K562 (cell line): ENCODE measurements around the gene AP3B2. TPM values are rescaled to one million over a fixed set of nuclear protein-coding genes. Genes with fewer than 3 reads are reported as not detected.

Experiments used
- ATAC-seq: fragments of 200-7000 bp; cut with Tn5 transposase; 3 replicates; pipeline ENCODE4 v1.9.1; 2020; ENCODE audit warnings: moderate library complexity
- Bru-seq: library from RNA; stranded (reverse); fragments of 400-500 nt; gene quantifications from one replicate; lab custom pipeline; 2021; lab: Mats Ljungman, UMichigan
- BruChase-seq, 2 experiments: library from RNA; stranded (reverse); fragments of 400-500 nt; gene quantifications; one replicate each; lab custom pipeline; 2021; lab: Mats Ljungman, UMichigan
- BruUV-seq: library from RNA; stranded (reverse); fragments of 400-500 nt; replicated peaks from 2 replicates; lab custom pipeline; 2021; lab: Mats Ljungman, UMichigan
- CTCF ChIA-PET: fragments of 300-600 bp; formaldehyde crosslinking; extraction: SDS; loops from one replicate; lab custom pipeline; 2021; ENCODE audit warnings: low intra/inter-chr PET ratio; lab: Yijun Ruan, JAX
- POLR2A ChIA-PET: fragments of 300-600, 350-650 bp; sonication (Branson Sonifier 250); formaldehyde crosslinking; extraction: SDS; loops from one replicate; lab custom pipeline; 2021; ENCODE audit warnings: antibody characterized with exemption, inconsistent platforms; lab: Yijun Ruan, JAX
- DNase-seq, 4 experiments: peaks; one replicate each; pipeline versions ENCODE4 v3.0.0 to v3.0.0-alpha.2; 2011 to 2018; ENCODE audit warnings: low spot score in 3 of 4, mixed read lengths in 3 of 4; ENCODE audit errors: extremely low read depth in 1 of 4
- FAIRE-seq: peaks from 2 replicates; lab custom pipeline; 2011; peaks lifted over from hg19 to GRCh38; lab: Jason Lieb, UNC
- H2AFZ ChIP-seq: 2 replicates; pipeline ENCODE4 v1.6.0; 2011; ENCODE audit warnings: low read depth, low read length, control low read depth, inconsistent platforms
- H3K27ac ChIP-seq: fragments of 200-600 bp; 3 replicates; pipeline ENCODE4 v1.8.0; 2011; ENCODE audit warnings: low read depth, mild to moderate bottlenecking, control low read depth, inconsistent platforms, low read length, moderate library complexity, mixed read lengths; ENCODE audit errors: extremely low read depth
- H3K27me3 ChIP-seq, 2 experiments: fragments of 300-600 bp in 1 of 2; 2 replicates in 1 of 2; 3 replicates in 1 of 2; pipeline versions ENCODE4 v1.6.0 to v1.8.0; 2011; ENCODE audit warnings: inconsistent platforms in 2 of 2, low read length in 2 of 2, mild to moderate bottlenecking in 1 of 2, mixed read lengths in 1 of 2, moderate library complexity in 1 of 2; ENCODE audit not compliant: control insufficient read depth in 2 of 2, insufficient read depth in 2 of 2
- H3K36me3 ChIP-seq: fragments of 300-600 bp; 3 replicates; pipeline ENCODE4 v1.8.0; 2011; ENCODE audit warnings: mild to moderate bottlenecking, low read length, inconsistent platforms; ENCODE audit not compliant: control insufficient read depth, insufficient read depth
- H3K4me1 ChIP-seq, 2 experiments: fragments of 200-600 bp in 1 of 2; replicated peaks in 1 of 2; 2 replicates in 1 of 2; 3 replicates in 1 of 2; pipeline versions ENCODE4 v1.5.1 to v1.8.0; 2011; ENCODE audit warnings: inconsistent platforms in 2 of 2, low read length in 2 of 2, mild to moderate bottlenecking in 1 of 2, mixed read lengths in 1 of 2, moderate library complexity in 1 of 2; ENCODE audit not compliant: control insufficient read depth in 2 of 2, insufficient read depth in 2 of 2
- H3K4me2 ChIP-seq: 2 replicates; pipeline ENCODE4 v1.6.1; 2011; ENCODE audit warnings: low read length, control low read depth, inconsistent platforms, mixed read lengths; ENCODE audit not compliant: insufficient read depth
- H3K4me3 ChIP-seq: fragments of 200-600 bp; sonication (generic), shearing (Covaris generic); 2 replicates; pipeline ENCODE4 v1.5.1; 2016; ENCODE audit warnings: control low read depth, inconsistent platforms
- H3K79me2 ChIP-seq: fragments of 200-600 bp; 3 replicates; pipeline ENCODE4 v1.8.0; 2011; ENCODE audit warnings: low read length, inconsistent platforms; ENCODE audit not compliant: control insufficient read depth, insufficient read depth
- H3K9ac ChIP-seq, 2 experiments: 2 replicates each; pipeline versions ENCODE4 v1.6.0 to v1.6.1; 2011; ENCODE audit warnings: low read depth in 2 of 2, low read length in 2 of 2, control low read depth in 1 of 2, inconsistent platforms in 1 of 2, mild to moderate bottlenecking in 1 of 2, mixed read lengths in 1 of 2; ENCODE audit not compliant: insufficient read depth in 1 of 2
- H3K9me1 ChIP-seq: one replicate; pipeline ENCODE4 v1.6.0; 2011; ENCODE audit warnings: inconsistent platforms, mild to moderate bottlenecking, low read length, moderate library complexity; ENCODE audit not compliant: control insufficient read depth, insufficient read depth
- H3K9me3 ChIP-seq: replicated peaks from 2 replicates; pipeline ENCODE4 v1.5.1; 2011; ENCODE audit warnings: low read depth, low read length, inconsistent platforms; ENCODE audit not compliant: control insufficient read depth, insufficient read depth
- H4K20me1 ChIP-seq: replicated peaks from 2 replicates; pipeline ENCODE4 v1.6.1; 2011; ENCODE audit warnings: low read length, inconsistent platforms, mixed read lengths; ENCODE audit not compliant: control insufficient read depth, insufficient read depth
- CBX2 ChIP-seq: fragments of 200-600 bp; sonication (generic); IDR thresholded peaks from one replicate; pipeline ENCODE4 v1.6.1; 2012; ENCODE audit warnings: mild to moderate bottlenecking, low read length, inconsistent platforms; ENCODE audit not compliant: insufficient read depth, poor library complexity, severe bottlenecking
- FOXP1 ChIP-seq: sonication (generic); formaldehyde crosslinking; IDR thresholded peaks from 2 replicates; pipeline ENCODE4 v1.8.0; 2022; ENCODE audit warnings: mild to moderate bottlenecking, missing genetic modification reagents
- ILK ChIP-seq: fragments of 450-650 bp; IDR thresholded peaks from 2 replicates; pipeline ENCODE4 v1.6.1; 2016; ENCODE audit warnings: missing genetic modification characterization, low read depth, mild to moderate bottlenecking, missing compliant biosample characterization, moderate library complexity, borderline replicate concordance
- MYNN ChIP-seq, 2 experiments: sonication (generic); formaldehyde crosslinking in 1 of 2; IDR thresholded peaks; 2 replicates each; pipeline versions ENCODE4 v1.5.0 to v1.6.1; 2016 to 2020; ENCODE audit warnings: antibody characterized with exemption in 1 of 2, missing genetic modification reagents in 1 of 2
- NONO ChIP-seq, 2 experiments: fragments of 200-400 bp in 1 of 2; fragments of 450-650 bp in 1 of 2; formaldehyde crosslinking in 1 of 2; IDR thresholded peaks; 2 replicates each; pipeline ENCODE4 v1.6.1; 2017; ENCODE audit warnings: low read depth in 2 of 2, mild to moderate bottlenecking in 2 of 2, moderate library complexity in 2 of 2, low read length in 1 of 2
- RBFOX2 ChIP-seq: fragments of 200-400 bp; formaldehyde crosslinking; IDR thresholded peaks from 2 replicates; pipeline ENCODE4 v1.6.1; 2017; ENCODE audit warnings: low read depth, mild to moderate bottlenecking, low read length, moderate library complexity
- ZBTB33 ChIP-seq: sonication (generic); formaldehyde crosslinking; IDR thresholded peaks from 2 replicates; pipeline ENCODE4 v1.8.1; 2023; ENCODE audit warnings: mild to moderate bottlenecking, missing genetic modification reagents
- ZBTB9 ChIP-seq: fragments of 450-650 bp; formaldehyde crosslinking; IDR thresholded peaks from 2 replicates; pipeline ENCODE4 v1.4.0; 2020; ENCODE audit warnings: mild to moderate bottlenecking, moderate library complexity
- WGBS: fragments of 100-300 bp; shearing (Covaris generic); methylation state at CpG from one replicate; pipeline ENCODE4 v1.1.6; 2016; ENCODE audit warnings: low coverage, mixed read lengths; ENCODE audit not compliant: insufficient coverage; ENCODE audit errors: missing lambda C conversion rate; 5-methylcytosine and 5-hydroxymethylcytosine counted together
- in situ Hi-C: fragments of 300-500 bp; cut with MboI; formaldehyde crosslinking; loops from 4 replicates; pipeline ENCODE4 v1.15.0; 2018; ENCODE audit warnings: inconsistent platforms, mixed read lengths
- intact Hi-C: fragments of 100-400 bp; cut with micrococcal nuclease; formaldehyde crosslinking; loops from 2 replicates; pipeline ENCODE4 v1.14.2; 2022
- long read RNA-seq, 3 experiments: library from polyadenylated mRNA in 2 of 3; library from RNA in 1 of 3; unstranded in 2 of 3; stranded (forward) in 1 of 3; transcript quantifications; one replicate each; pipeline ENCODE4 v2.0.0, GENCODE V29; 2019 to 2022
- polyA minus RNA-seq, 3 experiments: library from RNA; depleted of rRNA, polyadenylated mRNA; stranded (reverse); fragments of >200 nt; gene quantifications; 2 replicates each; pipeline ENCODE4 v1.2.3, GENCODE V29; 2011
- polyA plus RNA-seq, 8 experiments: library from polyadenylated mRNA; depleted of rRNA in 4 of 8; stranded (reverse) in 5 of 8; unstranded in 3 of 8; fragments of >200 nt; fragmentation: Nextera tagmentation in 2 of 8; fragmentation: Illumina TruSeq in 1 of 8; extraction: Ambion mirVana in 2 of 8; extraction: Trizol in 1 of 8; gene quantifications; 2 replicates each; pipeline versions ENCODE4 v1.2.1 to v1.2.3, GENCODE V29; 2011 to 2014; ENCODE audit warnings: inconsistent platforms in 1 of 8, missing spikeins in 1 of 8
- total RNA-seq, 7 experiments: library from RNA; depleted of rRNA in 6 of 7; stranded (reverse); fragments of >200 nt in 6 of 7; fragmentation: Illumina TruSeq in 2 of 7; extraction: Trizol in 2 of 7; gene quantifications; 2 replicates each; pipeline versions ENCODE4 v1.2.1 to v1.2.3, GENCODE V29; 2011 to 2021; ENCODE audit warnings: low replicate concordance in 1 of 7
- TF ChIP-seq, protein P1 (sequence below), 2 experiments: fragments of 450-650 bp; conservative IDR thresholded peaks; 2 replicates each; pipeline ENCODE4 v1.6.1; 2017; ENCODE audit warnings: mild to moderate bottlenecking in 2 of 2, moderate library complexity in 2 of 2

The AP3B2 gene
- 0.88 and 1.1 TPM in 2 replicates for total RNA-seq (2011; cell fraction: chromatin; rRNA removed; ENCODE audit: low replicate concordance)
- total RNA-seq (2011; cell fraction: nucleolus; rRNA removed) = 0.33 and 0.66 TPM in 2 replicates
- 0.22 and 0.84 TPM in 2 replicates for total RNA-seq (2011; cell fraction: nucleoplasm; rRNA removed)
- 0.09 TPM in 1 of 2 replicates, not detected in the other for total RNA-seq (2014; rRNA removed)
- total RNA-seq (2014; rRNA removed; fragmentation: Illumina TruSeq; extraction: Trizol) = 0.04 and 0.19 TPM in 2 replicates
- total RNA-seq (2015; rRNA removed; fragmentation: Illumina TruSeq; extraction: Trizol) = not detected in 2 replicates
- total RNA-seq (2021) = 0.18 TPM in 1 of 2 replicates, not detected in the other
- polyA plus RNA-seq (2011; rRNA removed) = 0.15 and 0.46 TPM in 2 replicates
- polyA plus RNA-seq (2011; cell fraction: cytosol; rRNA removed) = 0.27 and 0.41 TPM in 2 replicates
- 1.2 and 1.4 TPM in 2 replicates for polyA plus RNA-seq (2011; cell fraction: nucleus; rRNA removed)
- polyA plus RNA-seq (2012) = 0.27 and 0.73 TPM in 2 replicates
- 0.13 and 0.14 TPM in 2 replicates for polyA plus RNA-seq (2014; fragmentation: Illumina TruSeq; extraction: Trizol)
- polyA plus RNA-seq (2014; fragmentation: Nextera tagmentation; extraction: Ambion mirVana) = under 1 TPM; 0.10 to 0.11 TPM
- 0.03 and 0.04 TPM in 2 replicates for polyA plus RNA-seq (2014; rRNA removed)
- polyA minus RNA-seq (2011; rRNA and poly(A)+ RNA removed) = 0.21 TPM in 1 of 2 replicates, not detected in the other
- not detected in 2 replicates for polyA minus RNA-seq (2011; cell fraction: cytosol; rRNA and poly(A)+ RNA removed)
- 0.22 TPM in 1 of 2 replicates, not detected in the other for polyA minus RNA-seq (2011; cell fraction: nucleus; rRNA and poly(A)+ RNA removed)
- Bru-seq, nascent RNA = percentile 21 among the genes with signal in this experiment
- BruChase-seq, experiment 1, labeled RNA remaining after a 2-hour chase = percentile 10 among the genes with signal in this experiment
- BruChase-seq, experiment 2, labeled RNA remaining after a 6-hour chase = percentile 17 among the genes with signal in this experiment
- long read RNA-seq, experiment 1 = 0 reads
- long read RNA-seq, experiment 2, partial matches to known transcripts = 0 of 2 reads
- long read RNA-seq, experiment 2, other reads (novel, unspliced or antisense) = 2 of 2 reads
- long read RNA-seq, experiment 3 = 0 reads

- WGBS = 0% methylated on average over 27 of the region's 95 CpGs
- TF ChIP-seq ZBTB33 (CRISPR knock-in tag) (peak; percentile 45; the same call in 1 of the 2 replicates), FOXP1 (CRISPR knock-in tag) (peak; percentile 50; the same call in 1 of the 2 replicates), RBFOX2 (0 out of 2 replicates have a peak, but pooled peaks have one; percentile 47), CBX2 (no peak), ZBTB9 (CRISPR knock-in tag) (peak; percentile 84), ILK (tag) (no peak), NONO (IDR thresholded peaks at IDR 0.05; ENCODE audit: low read depth in 2 of 2, low read length in 1 of 2) (peak in 1 of 2 experiments; percentile 58; a peak in 1 of 4 replicates), MYNN (IDR thresholded peaks at IDR 0.05) (no peak), MYNN (CRISPR knock-in tag; IDR thresholded peaks at IDR 0.05) (no peak)
- TF ChIP-seq, protein P1, sequence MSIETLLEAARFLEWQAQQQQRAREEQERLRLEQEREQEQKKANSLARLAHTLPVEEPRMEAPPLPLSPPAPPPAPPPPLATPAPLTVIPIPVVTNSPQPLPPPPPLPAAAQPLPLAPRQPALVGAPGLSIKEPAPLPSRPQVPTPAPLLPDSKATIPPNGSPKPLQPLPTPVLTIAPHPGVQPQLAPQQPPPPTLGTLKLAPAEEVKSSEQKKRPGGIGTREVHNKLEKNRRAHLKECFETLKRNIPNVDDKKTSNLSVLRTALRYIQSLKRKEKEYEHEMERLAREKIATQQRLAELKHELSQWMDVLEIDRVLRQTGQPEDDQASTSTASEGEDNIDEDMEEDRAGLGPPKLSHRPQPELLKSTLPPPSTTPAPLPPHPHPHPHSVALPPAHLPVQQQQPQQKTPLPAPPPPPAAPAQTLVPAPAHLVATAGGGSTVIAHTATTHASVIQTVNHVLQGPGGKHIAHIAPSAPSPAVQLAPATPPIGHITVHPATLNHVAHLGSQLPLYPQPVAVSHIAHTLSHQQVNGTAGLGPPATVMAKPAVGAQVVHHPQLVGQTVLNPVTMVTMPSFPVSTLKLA (conservative IDR thresholded peaks at IDR 0.05) = peak; percentile 19 to 75; a peak in 2 of 4 replicates
These were observed at the start of gene AP3B2 for GRCh38 chr15:82709421-82710207. Gene AP3B2 (minus strand): TSS chr15:82709875. CDS start chr15:82709706, 169 bp downstream.

More at GRCh38 chr15:82709421-82710207, at the start of gene AP3B2:
- no peaks in the 10 kb centered on the region for H3K36me3 ChIP-seq
- peak within 1 kb of the TSS; percentile 77 for H2AFZ ChIP-seq
- H3K27ac ChIP-seq = no peak within 1 kb of the TSS
- FAIRE-seq = peak; percentile 42
- intact Hi-C loops (no loop called here), in situ Hi-C loops (no loop called here)
- peak within 1 kb of the TSS; percentile 78 for H3K4me2 ChIP-seq
- H3K4me3 ChIP-seq = peak within 1 kb of the TSS; percentile 74
- peak; percentile 82 to 94 (median 92) for DNase-seq
- H3K27me3 ChIP-seq = peaks cover 0 to 40% of the 10 kb centered on the region in 2 experiments; a peak in 4 of 5 replicates
- H3K9me3 ChIP-seq = no peaks in the 10 kb centered on the region
- peaks cover 5% of the 10 kb centered on the region for H4K20me1 ChIP-seq
- H3K9ac ChIP-seq = peak within 1 kb of the TSS in 1 of 2 experiments; percentile 76; a peak in 2 of 4 replicates
- peaks cover 0 to 20% of the 10 kb centered on the region in 2 experiments; a peak in 3 of 5 replicates for H3K4me1 ChIP-seq
- no peaks in the 10 kb centered on the region for H3K79me2 ChIP-seq
- CTCF ChIA-PET = no interaction called here
- POLR2A ChIA-PET = interaction anchor here (0.6 to 0.7 kb wide), 4 partner anchors 12 to 147 kb away, joined by 3 to 4 read pairs (median 4); no protein-coding TSS in a partner anchor
- peak; percentile 99 for ATAC-seq
- no TSS peak for BruUV-seq
- no peaks in the 10 kb centered on the region for H3K9me1 ChIP-seq
